Measurements from ENCODE around the gene NOC4L.
"Not testable (repeated sequence)": the region's sequence is repeated elsewhere in the genome, so short reads cannot be mapped to it uniquely, and the experiment has no call there.

The NOC4L gene

DNA sequence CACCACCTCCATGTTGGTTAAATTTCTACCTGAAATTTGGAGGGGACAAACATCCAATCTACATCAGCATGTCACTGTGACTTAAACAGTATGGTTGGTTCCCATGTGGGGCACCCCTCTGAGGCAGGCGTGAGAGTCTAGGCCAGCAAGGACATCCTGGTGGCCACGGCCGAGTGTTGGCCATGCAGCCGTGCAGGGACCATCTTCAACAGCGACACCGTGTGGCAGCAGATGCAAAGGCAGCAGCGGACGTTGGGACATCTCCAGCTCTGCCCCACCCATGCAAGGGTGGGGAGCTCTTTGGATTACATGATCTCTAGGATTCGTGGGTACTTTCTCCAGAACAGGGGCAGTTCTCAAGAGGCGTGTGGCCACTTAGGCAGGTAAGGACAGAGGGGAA lies 49.8 kb downstream of the NOC4L start:
- Histone ChIP-seq H3K79me1 (ENCODE audit: low read length) (no peaks in the 10 kb centered on the region), H3K23ac (ENCODE audit: low read length) (no peak overlapping the region), H3K9ac (ENCODE audit: low read length) (no peak overlapping the region), H3K18ac (ENCODE audit: low read length) (no peak overlapping the region), H2BK5ac (ENCODE audit: low read length) (no peak overlapping the region), H2BK120ac (ENCODE audit: low read depth, low read length) (no peak overlapping the region), H3K4me1 (ENCODE audit: control insufficient read depth, low read depth, low read length) (no peaks in the 10 kb centered on the region), H3K36me3 (ENCODE audit: control insufficient read depth, insufficient read depth, low read length) (no peaks in the 10 kb centered on the region), H3K79me2 (ENCODE audit: control insufficient read depth, insufficient read depth, low read length) (no peaks in the 10 kb centered on the region), H3K56ac (ENCODE audit: low read length) (no peak overlapping the region), H3K27me3 (ENCODE audit: insufficient read depth, low read length, poor library complexity) (no peaks in the 10 kb centered on the region), H3K4me2 (ENCODE audit: low read length) (no peak overlapping the region), H3K4me3 (ENCODE audit: low read length) (no peak overlapping the region), H2AK5ac (ENCODE audit: low read length) (no peak overlapping the region), H3K4ac (ENCODE audit: low read depth, low read length) (no peak overlapping the region), H2BK15ac (replicated peaks; ENCODE audit: low read depth) (no peak overlapping the region), H4K8ac (ENCODE audit: low read depth, low read length) (no peak overlapping the region), H4K5ac (ENCODE audit: low read length) (no peak overlapping the region), H3K27ac (ENCODE audit: low read depth, low read length) (no peak overlapping the region)
- no CpG with 5 or more reads among the region's 10 CpGs for WGBS (ENCODE audit: extremely low coverage, insufficient coverage, low lambda C conversion rate)
- DNase-seq = peak; percentile 54

DNA sequence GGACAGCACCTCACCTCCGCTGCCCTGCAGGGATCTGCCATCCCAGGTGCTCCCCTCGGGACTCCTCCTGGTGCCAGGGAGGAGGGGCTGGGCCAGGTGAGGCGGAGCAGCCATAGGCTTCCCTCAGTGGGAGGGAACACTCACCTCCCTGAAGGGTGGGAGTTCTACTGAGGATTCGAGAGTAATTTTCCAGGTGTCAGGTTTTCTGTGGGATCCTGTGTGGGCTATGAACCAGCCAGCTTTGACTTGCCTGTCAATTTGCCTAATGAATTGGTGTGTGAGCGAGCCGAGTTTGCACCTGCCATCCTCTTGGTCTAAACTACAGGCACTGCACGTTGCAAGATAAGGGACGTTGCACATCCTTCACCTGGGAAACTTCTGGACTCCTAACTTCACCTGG lies 50.3 kb downstream of the NOC4L start:
- Histone ChIP-seq H3K4ac (ENCODE audit: low read depth, low read length) (no peak overlapping the region), H3K4me1 (ENCODE audit: control insufficient read depth, low read depth, low read length) (no peaks in the 10 kb centered on the region), H2BK15ac (replicated peaks; ENCODE audit: low read depth) (no peak overlapping the region), H3K9ac (ENCODE audit: low read length) (no peak overlapping the region), H2AK5ac (ENCODE audit: low read length) (no peak overlapping the region), H2BK5ac (ENCODE audit: low read length) (no peak overlapping the region), H3K79me1 (ENCODE audit: low read length) (no peaks in the 10 kb centered on the region), H3K56ac (ENCODE audit: low read length) (no peak overlapping the region), H3K79me2 (ENCODE audit: control insufficient read depth, insufficient read depth, low read length) (no peaks in the 10 kb centered on the region), H3K27me3 (ENCODE audit: insufficient read depth, low read length, poor library complexity) (no peaks in the 10 kb centered on the region), H3K4me2 (ENCODE audit: low read length) (no peak overlapping the region), H3K36me3 (ENCODE audit: control insufficient read depth, insufficient read depth, low read length) (no peaks in the 10 kb centered on the region), H4K8ac (ENCODE audit: low read depth, low read length) (no peak overlapping the region), H2BK120ac (ENCODE audit: low read depth, low read length) (no peak overlapping the region), H4K5ac (ENCODE audit: low read length) (no peak overlapping the region), H3K18ac (ENCODE audit: low read length) (no peak overlapping the region), H3K4me3 (ENCODE audit: low read length) (no peak overlapping the region), H3K23ac (ENCODE audit: low read length) (no peak overlapping the region), H3K27ac (ENCODE audit: low read depth, low read length) (no peak overlapping the region)
- DNase-seq = no peak
- no CpG with 5 or more reads among the region's 8 CpGs for whole genome bisulfite sequencing (ENCODE audit: extremely low coverage, insufficient coverage, low lambda C conversion rate)

DNA sequence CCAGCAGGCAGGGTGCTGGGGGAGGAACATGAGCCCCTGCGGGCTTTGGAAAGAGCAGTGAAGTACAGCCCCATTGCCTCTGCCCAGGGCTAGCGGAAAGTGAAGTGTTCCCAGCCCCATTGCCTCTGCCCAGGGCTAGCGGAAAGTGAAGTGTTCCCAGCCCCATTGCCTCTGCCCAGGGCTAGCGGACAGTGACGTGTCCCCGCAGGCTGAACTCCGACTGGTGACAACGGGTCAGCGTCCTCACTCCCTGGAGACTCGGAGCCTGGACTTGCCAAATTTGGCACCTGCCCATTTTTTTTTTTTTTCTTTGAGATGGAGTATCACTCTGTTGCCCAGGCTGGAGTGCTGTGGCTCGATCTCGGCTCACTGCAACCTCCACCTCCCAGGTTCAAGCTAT lies 51.0 kb downstream of the NOC4L start:
- H3K79me1 ChIP-seq (ENCODE audit: low read length); H3K4ac ChIP-seq (ENCODE audit: low read depth, low read length); H4K5ac ChIP-seq (ENCODE audit: low read length); H3K4me3 ChIP-seq (ENCODE audit: low read length); H2AK5ac ChIP-seq (ENCODE audit: low read length); H3K79me2 ChIP-seq (ENCODE audit: control insufficient read depth, insufficient read depth, low read length); H3K27ac ChIP-seq (ENCODE audit: low read depth, low read length); H3K4me1 ChIP-seq (ENCODE audit: control insufficient read depth, low read depth, low read length); H3K23ac ChIP-seq (ENCODE audit: low read length); H3K4me2 ChIP-seq (ENCODE audit: low read length); DNase-seq; H3K18ac ChIP-seq (ENCODE audit: low read length); H2BK15ac ChIP-seq (replicated peaks; ENCODE audit: low read depth); H2BK5ac ChIP-seq (ENCODE audit: low read length); H4K8ac ChIP-seq (ENCODE audit: low read depth, low read length); H3K56ac ChIP-seq (ENCODE audit: low read length); H2BK120ac ChIP-seq (ENCODE audit: low read depth, low read length); H3K9ac ChIP-seq (ENCODE audit: low read length); H3K27me3 ChIP-seq (ENCODE audit: insufficient read depth, low read length, poor library complexity); H3K36me3 ChIP-seq (ENCODE audit: control insufficient read depth, insufficient read depth, low read length): not testable (repeated sequence)
- no CpG with 5 or more reads among the region's 12 CpGs for WGBS (ENCODE audit: extremely low coverage, insufficient coverage, low lambda C conversion rate)

DNA sequence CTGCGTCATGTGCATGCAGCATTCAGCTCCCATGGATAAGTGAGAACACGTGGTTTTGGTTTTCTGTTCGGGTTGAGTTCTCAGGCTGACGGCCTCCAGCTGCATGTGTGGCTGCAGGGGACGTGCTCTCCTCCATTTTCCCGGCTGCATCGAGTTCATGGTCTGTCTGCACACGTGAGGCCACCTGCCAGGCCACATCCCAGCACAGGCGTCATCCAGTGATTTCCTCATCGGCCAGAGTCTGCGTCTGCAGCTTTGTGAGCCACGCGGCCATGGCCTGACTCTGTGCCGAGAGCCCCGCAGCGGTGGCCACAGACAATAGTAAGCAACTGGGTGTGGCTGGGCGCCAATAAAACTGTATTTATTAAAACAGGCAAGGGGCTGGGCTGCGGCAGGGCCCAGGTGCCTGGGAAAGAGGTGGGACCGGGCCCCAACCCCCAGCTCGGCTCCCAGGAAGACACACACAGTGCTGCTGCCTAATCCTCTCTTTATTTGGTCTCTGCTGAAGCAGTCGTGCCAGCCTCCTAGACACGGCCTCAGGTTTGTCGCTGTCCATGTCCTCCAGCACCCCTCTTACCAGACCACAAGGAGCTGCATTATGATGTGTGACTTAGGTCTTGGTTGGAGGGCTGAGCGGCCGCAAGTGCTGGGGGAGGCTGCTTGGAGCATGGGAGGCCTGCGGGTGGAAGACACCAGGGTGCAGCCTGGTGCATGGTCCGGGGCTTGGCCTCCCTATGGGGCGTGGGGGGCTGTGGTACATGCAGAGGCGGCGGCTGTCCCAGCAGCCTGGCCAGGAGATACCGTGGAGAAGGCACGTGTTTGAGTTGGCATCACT lies 52.0 kb downstream of the NOC4L start:
- H2BK120ac ChIP-seq (ENCODE audit: low read depth, low read length) = no peak overlapping the region
- no peak overlapping the region for H3K4me3 ChIP-seq (ENCODE audit: low read length)
- H3K79me1 ChIP-seq (ENCODE audit: low read length) = no peaks in the 10 kb centered on the region
- no peak overlapping the region for H2AK5ac ChIP-seq (ENCODE audit: low read length)
- H2BK5ac ChIP-seq (ENCODE audit: low read length) = no peak overlapping the region
- H4K8ac ChIP-seq (ENCODE audit: low read depth, low read length) = no peak overlapping the region
- H2BK15ac ChIP-seq (replicated peaks; ENCODE audit: low read depth) = no peak overlapping the region
- DNase-seq = no peak
- no peak overlapping the region for H3K4ac ChIP-seq (ENCODE audit: low read depth, low read length)
- no peak overlapping the region for H3K23ac ChIP-seq (ENCODE audit: low read length)
- no peak overlapping the region for H3K56ac ChIP-seq (ENCODE audit: low read length)
- H3K4me1 ChIP-seq (ENCODE audit: control insufficient read depth, low read depth, low read length) = no peaks in the 10 kb centered on the region
- no peaks in the 10 kb centered on the region for H3K36me3 ChIP-seq (ENCODE audit: control insufficient read depth, insufficient read depth, low read length)
- no peak overlapping the region for H4K5ac ChIP-seq (ENCODE audit: low read length)
- no peak overlapping the region for H3K4me2 ChIP-seq (ENCODE audit: low read length)
- H3K27ac ChIP-seq (ENCODE audit: low read depth, low read length) = no peak overlapping the region
- no peaks in the 10 kb centered on the region for H3K27me3 ChIP-seq (ENCODE audit: insufficient read depth, low read length, poor library complexity)
- H3K9ac ChIP-seq (ENCODE audit: low read length) = no peak overlapping the region
- WGBS (ENCODE audit: extremely low coverage, insufficient coverage, low lambda C conversion rate) = no CpG with 5 or more reads among the region's 32 CpGs
- no peaks in the 10 kb centered on the region for H3K79me2 ChIP-seq (ENCODE audit: control insufficient read depth, insufficient read depth, low read length)
- no peak overlapping the region for H3K18ac ChIP-seq (ENCODE audit: low read length)

DNA sequence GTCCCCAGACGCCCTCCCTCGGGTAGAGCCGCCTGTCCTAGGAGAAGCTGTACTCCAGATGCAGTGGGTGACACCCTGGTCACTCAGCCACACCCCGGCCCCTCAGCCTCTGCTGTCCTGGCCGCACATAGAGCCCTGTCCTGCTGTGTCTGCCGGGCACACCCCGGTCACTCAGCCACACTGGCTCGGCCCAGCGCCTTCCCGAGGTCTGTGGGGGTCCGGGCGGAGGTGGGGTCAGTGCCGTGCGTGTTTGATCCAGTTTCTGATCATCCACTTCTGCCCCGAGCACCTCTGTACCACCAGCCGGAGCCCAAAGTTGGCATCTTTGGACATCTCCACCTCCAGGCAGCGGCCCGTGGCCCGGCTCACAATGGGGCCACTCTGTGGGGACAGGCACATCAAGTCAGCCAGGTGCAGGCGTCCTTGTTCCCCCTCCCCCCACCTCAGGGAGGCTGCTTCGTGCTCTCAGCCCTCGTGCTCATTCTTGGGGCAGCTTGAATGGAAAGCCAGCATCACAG lies 52.7 kb downstream of the NOC4L start:
- H2BK15ac ChIP-seq (replicated peaks; ENCODE audit: low read depth) = no peak overlapping the region
- no peaks in the 10 kb centered on the region for H3K4me1 ChIP-seq (ENCODE audit: control insufficient read depth, low read depth, low read length)
- H2BK5ac ChIP-seq (ENCODE audit: low read length) = no peak overlapping the region
- no peaks in the 10 kb centered on the region for H3K79me1 ChIP-seq (ENCODE audit: low read length)
- H3K23ac ChIP-seq (ENCODE audit: low read length) = no peak overlapping the region
- no peaks in the 10 kb centered on the region for H3K27me3 ChIP-seq (ENCODE audit: insufficient read depth, low read length, poor library complexity)
- H3K9ac ChIP-seq (ENCODE audit: low read length) = no peak overlapping the region
- H4K5ac ChIP-seq (ENCODE audit: low read length) = no peak overlapping the region
- H3K36me3 ChIP-seq (ENCODE audit: control insufficient read depth, insufficient read depth, low read length) = no peaks in the 10 kb centered on the region
- no peaks in the 10 kb centered on the region for H3K79me2 ChIP-seq (ENCODE audit: control insufficient read depth, insufficient read depth, low read length)
- H3K56ac ChIP-seq (ENCODE audit: low read length) = no peak overlapping the region
- H3K4ac ChIP-seq (ENCODE audit: low read depth, low read length) = no peak overlapping the region
- no peak overlapping the region for H4K8ac ChIP-seq (ENCODE audit: low read depth, low read length)
- no peak overlapping the region for H3K27ac ChIP-seq (ENCODE audit: low read depth, low read length)
- DNase-seq = no peak
- H3K4me2 ChIP-seq (ENCODE audit: low read length) = no peak overlapping the region
- no CpG with 5 or more reads among the region's 22 CpGs for WGBS (ENCODE audit: extremely low coverage, insufficient coverage, low lambda C conversion rate)
- no peak overlapping the region for H2BK120ac ChIP-seq (ENCODE audit: low read depth, low read length)
- no peak overlapping the region for H3K18ac ChIP-seq (ENCODE audit: low read length)
- no peak overlapping the region for H2AK5ac ChIP-seq (ENCODE audit: low read length)
- no peak overlapping the region for H3K4me3 ChIP-seq (ENCODE audit: low read length)
